Skeletal muscle cell (primary cell): ENCODE data around the gene C10orf67.
"Not testable (repeated sequence)": the region's sequence is repeated elsewhere in the genome, so short reads cannot be mapped to it uniquely, and the experiment has no call there.

Experiments
- DNase-seq: peaks from one replicate; pipeline ENCODE4 v3.0.0-alpha.2; 2010; ENCODE audit warnings: low read depth
- H3K4me3 ChIP-seq: 2 replicates; pipeline ENCODE4 v1.5.1; 2011; ENCODE audit warnings: low read depth, mild to moderate bottlenecking, control low read depth, low read length, moderate library complexity

The C10orf67 gene

GRCh38 chr10:23344241-23344841, at the start of gene C10orf67:
C10orf67 (minus strand) TSS chr10:23344797; CDS start chr10:23344774, 23 bp downstream.
- no peak for DNase-seq
- peak within 1 kb of the TSS; percentile 55 for H3K4me3 ChIP-seq

GRCh38 chr10:23391821-23392220, 47.2 kb upstream of the C10orf67 start:
- no peak overlapping the region for H3K4me3 ChIP-seq
- DNase-seq: no peak

- no peak for DNase-seq
These were observed 46.2 kb upstream of the C10orf67 start for GRCh38 chr10:23390809-23391208.

GRCh38 chr10:23390408-23390807, 45.8 kb upstream of the C10orf67 start:
- not testable (repeated sequence) for DNase-seq, H3K4me3 ChIP-seq

More at GRCh38 chr10:23390809-23391208, 46.2 kb upstream of the C10orf67 start:
- H3K4me3 ChIP-seq: no peak overlapping the region

- DNase-seq, H3K4me3 ChIP-seq: not testable (repeated sequence)
These were observed 42.9 kb upstream of the C10orf67 start for GRCh38 chr10:23387516-23387915.

GRCh38 chr10:23386052-23386451, 41.5 kb upstream of the C10orf67 start:
- DNase-seq: no peak
- no peak overlapping the region for H3K4me3 ChIP-seq

GRCh38 chr10:23384364-23384763, 39.8 kb upstream of the C10orf67 start:
- DNase-seq: no peak
- no peak overlapping the region for H3K4me3 ChIP-seq

- no peak overlapping the region for H3K4me3 ChIP-seq
- no peak for DNase-seq
These were observed 39.0 kb upstream of the C10orf67 start for GRCh38 chr10:23383637-23384036.

GRCh38 chr10:23381298-23382040, 36.9 kb upstream of the C10orf67 start:
- no peak overlapping the region for H3K4me3 ChIP-seq
- no peak for DNase-seq

- H3K4me3 ChIP-seq: no peak overlapping the region
- no peak for DNase-seq
These were observed 35.1 kb upstream of the C10orf67 start for GRCh38 chr10:23379686-23380085.

- H3K4me3 ChIP-seq: no peak overlapping the region
- DNase-seq: no peak
These were observed 31.6 kb upstream of the C10orf67 start for GRCh38 chr10:23376229-23376655.

GRCh38 chr10:23375366-23375765, 30.8 kb upstream of the C10orf67 start:
- no peak overlapping the region for H3K4me3 ChIP-seq
- DNase-seq: no peak

- DNase-seq: no peak
- no peak overlapping the region for H3K4me3 ChIP-seq
These were observed 28.6 kb upstream of the C10orf67 start for GRCh38 chr10:23373156-23373555.

GRCh38 chr10:23371073-23371472, 26.5 kb upstream of the C10orf67 start:
- no peak for DNase-seq
- H3K4me3 ChIP-seq: no peak overlapping the region

GRCh38 chr10:23370106-23370505, 25.5 kb upstream of the C10orf67 start:
- peak; percentile 28 for DNase-seq
- H3K4me3 ChIP-seq: no peak overlapping the region

- no peak overlapping the region for H3K4me3 ChIP-seq
- DNase-seq: no peak
These were observed 24.4 kb upstream of the C10orf67 start for GRCh38 chr10:23368816-23369640.

GRCh38 chr10:23367896-23368595, 23.4 kb upstream of the C10orf67 start:
- no peak overlapping the region for H3K4me3 ChIP-seq
- DNase-seq: no peak

GRCh38 chr10:23365417-23366030, 20.9 kb upstream of the C10orf67 start:
- not testable (repeated sequence) for H3K4me3 ChIP-seq, DNase-seq

GRCh38 chr10:23364378-23364777, 19.8 kb upstream of the C10orf67 start:
- no peak overlapping the region for H3K4me3 ChIP-seq
- DNase-seq: no peak
